Natural killer cell (primary cell): Measurements from ENCODE around the gene TOP3B. TPM values are rescaled to one million over a fixed set of nuclear protein-coding genes. Genes with fewer than 3 reads are reported as not detected.

Source experiments
- ATAC-seq, 3 donors: fragments of 150-1000 bp in 2 of 3; fragments of 200-7000 bp in 1 of 3; cut with Tn5 transposase; 1 replicate in 1 of 3; 2 replicates in 2 of 3; pipeline ENCODE4 v1.10.0; 2021; ENCODE audit warnings: mild to moderate bottlenecking in 2 of 3, moderate library complexity in 2 of 3
- DNase-seq, 2 donors: peaks; one replicate each; pipeline versions ENCODE4 v3.0.0 to v3.0.0-alpha.2; 2013 to 2021; ENCODE audit warnings: mixed read lengths in 1 of 2
- H3K27ac ChIP-seq: one replicate; pipeline ENCODE4 v1.5.1; 2013; ENCODE audit warnings: mild to moderate bottlenecking, low read length
- H3K27me3 ChIP-seq: one replicate; pipeline ENCODE4 v1.6.1; 2013; ENCODE audit warnings: low read length; ENCODE audit not compliant: control insufficient read depth, insufficient read depth
- H3K36me3 ChIP-seq: one replicate; pipeline ENCODE4 v1.6.1; 2013; ENCODE audit warnings: low read length; ENCODE audit not compliant: control insufficient read depth, insufficient read depth
- H3K4me1 ChIP-seq: one replicate; pipeline ENCODE4 v1.6.1; 2013; ENCODE audit warnings: low read length; ENCODE audit not compliant: control insufficient read depth, insufficient read depth
- H3K4me3 ChIP-seq: one replicate; pipeline ENCODE4 v1.5.1; 2013; ENCODE audit warnings: low read length
- H3K9me3 ChIP-seq: one replicate; pipeline ENCODE4 v1.6.1; 2013; ENCODE audit warnings: low read length; ENCODE audit not compliant: control insufficient read depth, insufficient read depth
- H3K27ac Mint-ChIP-seq, 2 donors: one replicate each; pipeline ENCODE4 v1.8.0; 2022; ENCODE audit warnings: mild to moderate bottlenecking in 2 of 2, mixed read lengths in 2 of 2, moderate library complexity in 1 of 2
- H3K27me3 Mint-ChIP-seq, 2 donors: one replicate each; pipeline ENCODE4 v1.8.0; 2022; ENCODE audit warnings: low read depth in 2 of 2, mixed read lengths in 2 of 2
- H3K36me3 Mint-ChIP-seq: one replicate; pipeline ENCODE4 v1.8.0; 2022; ENCODE audit warnings: mixed read lengths
- H3K4me1 Mint-ChIP-seq, 2 donors: one replicate each; pipeline ENCODE4 v1.8.0; 2022; ENCODE audit warnings: mixed read lengths in 2 of 2
- H3K4me3 Mint-ChIP-seq: one replicate; pipeline ENCODE4 v1.8.0; 2022; ENCODE audit warnings: mild to moderate bottlenecking, moderate library complexity, mixed read lengths
- H3K9me3 Mint-ChIP-seq, 2 donors: one replicate each; pipeline ENCODE4 v1.8.0; 2022; ENCODE audit warnings: mixed read lengths in 2 of 2
- WGBS: methylation state at CpG from one replicate; pipeline ENCODE4 v1.1.7; 2013; ENCODE audit warnings: missing lambda C conversion rate; ENCODE audit not compliant: insufficient coverage; 5-methylcytosine and 5-hydroxymethylcytosine counted together
- intact Hi-C: fragments of 100-400 bp; cut with micrococcal nuclease; formaldehyde crosslinking; loops from one replicate; pipeline ENCODE4 v1.14.2; 2022
- total RNA-seq, 4 donors: library from RNA; stranded (reverse); fragments of 120-200 nt in 1 of 4; gene quantifications; one replicate each; pipeline versions ENCODE4 v1.2.3 to v1.2.4, GENCODE V29; 2013 to 2022
- TF ChIP-seq, protein P1 (sequence below): fragments of 200-600 bp; IDR thresholded peaks from one replicate; pipeline ENCODE4 v1.8.0; 2022; ENCODE audit warnings: antibody characterized with exemption

TOP3B gene
- total RNA-seq, 3 donors from 2014 or later (not counting 1 experiment from before 2014, with no cell fraction given) = 45.8 to 66.0 (median 62.7) TPM

DNA sequence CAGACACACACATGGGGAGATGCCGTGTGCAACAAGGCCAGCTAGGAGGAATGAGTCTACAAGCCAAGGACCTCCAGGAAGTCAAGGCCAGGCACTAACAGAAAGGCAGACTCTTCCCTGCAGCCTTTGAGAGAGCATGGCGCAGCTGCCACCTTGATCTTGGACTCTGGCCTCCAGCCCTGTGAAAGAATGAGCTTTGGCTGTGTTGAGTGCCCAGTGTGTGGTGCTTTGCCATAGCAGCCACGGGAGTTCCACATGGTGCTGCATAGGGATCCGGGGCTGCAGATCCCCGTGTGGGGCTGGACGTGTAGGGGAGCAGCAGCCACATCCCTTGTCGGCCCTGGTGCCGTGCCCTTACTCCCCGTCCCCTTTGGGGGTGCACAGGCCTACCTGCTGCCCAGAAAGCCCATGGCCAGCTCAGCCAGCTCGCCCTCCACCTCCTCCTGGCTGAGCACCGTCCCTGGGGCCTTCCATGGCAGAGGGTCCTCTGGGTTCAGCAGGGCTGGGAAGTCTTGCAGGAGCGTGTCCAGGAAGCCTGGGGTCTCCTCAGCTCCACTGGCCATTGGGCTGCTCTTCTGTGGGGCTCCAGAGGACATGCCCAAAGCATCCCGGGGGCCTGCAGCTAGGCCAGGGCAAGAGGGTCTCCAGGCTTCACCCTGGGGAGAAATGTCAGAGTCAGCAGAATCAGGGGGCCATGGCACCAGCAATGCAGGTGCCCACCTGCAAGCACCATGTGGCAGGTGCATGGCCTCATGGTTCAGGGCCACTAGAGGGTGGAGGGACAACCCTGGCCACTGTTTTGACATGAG is 36.9 kb downstream of the TOP3B start:
- intact Hi-C loops = no loop called here
- Mint-ChIP-seq H3K4me3 (no peak overlapping the region), H3K27me3 (no peaks in the 10 kb centered on the region), H3K4me1 (peaks cover 6 to 38% of the 10 kb centered on the region in 2 donors), H3K36me3 (no peaks in the 10 kb centered on the region), H3K9me3 (no peaks in the 10 kb centered on the region), H3K27ac (peak overlapping the region in 1 of 2 donors; percentile 27)
- DNase-seq (no peak), ATAC-seq (no peak)
- Histone ChIP-seq H3K36me3 (peaks cover 13% of the 10 kb centered on the region), H3K27me3 (no peaks in the 10 kb centered on the region), H3K4me1 (peaks cover 27% of the 10 kb centered on the region), H3K27ac (no peak overlapping the region), H3K9me3 (no peaks in the 10 kb centered on the region), H3K4me3 (no peak overlapping the region)
- WGBS = 92% methylated on average over 13 of the region's 13 CpGs
- TF ChIP-seq, protein P1, sequence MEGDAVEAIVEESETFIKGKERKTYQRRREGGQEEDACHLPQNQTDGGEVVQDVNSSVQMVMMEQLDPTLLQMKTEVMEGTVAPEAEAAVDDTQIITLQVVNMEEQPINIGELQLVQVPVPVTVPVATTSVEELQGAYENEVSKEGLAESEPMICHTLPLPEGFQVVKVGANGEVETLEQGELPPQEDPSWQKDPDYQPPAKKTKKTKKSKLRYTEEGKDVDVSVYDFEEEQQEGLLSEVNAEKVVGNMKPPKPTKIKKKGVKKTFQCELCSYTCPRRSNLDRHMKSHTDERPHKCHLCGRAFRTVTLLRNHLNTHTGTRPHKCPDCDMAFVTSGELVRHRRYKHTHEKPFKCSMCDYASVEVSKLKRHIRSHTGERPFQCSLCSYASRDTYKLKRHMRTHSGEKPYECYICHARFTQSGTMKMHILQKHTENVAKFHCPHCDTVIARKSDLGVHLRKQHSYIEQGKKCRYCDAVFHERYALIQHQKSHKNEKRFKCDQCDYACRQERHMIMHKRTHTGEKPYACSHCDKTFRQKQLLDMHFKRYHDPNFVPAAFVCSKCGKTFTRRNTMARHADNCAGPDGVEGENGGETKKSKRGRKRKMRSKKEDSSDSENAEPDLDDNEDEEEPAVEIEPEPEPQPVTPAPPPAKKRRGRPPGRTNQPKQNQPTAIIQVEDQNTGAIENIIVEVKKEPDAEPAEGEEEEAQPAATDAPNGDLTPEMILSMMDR = no peak

GRCh38 chr22:21944871-21945270 is 37.7 kb downstream of the TOP3B start:
- no peak overlapping the region for H3K27ac Mint-ChIP-seq
- Histone ChIP-seq H3K27ac (no peak overlapping the region), H3K4me1 (peaks cover 32% of the 10 kb centered on the region), H3K4me3 (no peak overlapping the region), H3K9me3 (no peaks in the 10 kb centered on the region), H3K36me3 (peaks cover 13% of the 10 kb centered on the region), H3K27me3 (no peaks in the 10 kb centered on the region)
- H3K27me3 Mint-ChIP-seq = no peaks in the 10 kb centered on the region
- H3K9me3 Mint-ChIP-seq = no peaks in the 10 kb centered on the region
- no peak for ATAC-seq
- no peak overlapping the region for H3K4me3 Mint-ChIP-seq
- intact Hi-C loops = no loop called here
- no peaks in the 10 kb centered on the region for H3K36me3 Mint-ChIP-seq
- WGBS = 78% methylated on average over 7 of the region's 7 CpGs
- H3K4me1 Mint-ChIP-seq = peaks cover 6 to 38% of the 10 kb centered on the region in 2 donors
- DNase-seq = no peak
- TF ChIP-seq, protein P1 = no peak

DNA sequence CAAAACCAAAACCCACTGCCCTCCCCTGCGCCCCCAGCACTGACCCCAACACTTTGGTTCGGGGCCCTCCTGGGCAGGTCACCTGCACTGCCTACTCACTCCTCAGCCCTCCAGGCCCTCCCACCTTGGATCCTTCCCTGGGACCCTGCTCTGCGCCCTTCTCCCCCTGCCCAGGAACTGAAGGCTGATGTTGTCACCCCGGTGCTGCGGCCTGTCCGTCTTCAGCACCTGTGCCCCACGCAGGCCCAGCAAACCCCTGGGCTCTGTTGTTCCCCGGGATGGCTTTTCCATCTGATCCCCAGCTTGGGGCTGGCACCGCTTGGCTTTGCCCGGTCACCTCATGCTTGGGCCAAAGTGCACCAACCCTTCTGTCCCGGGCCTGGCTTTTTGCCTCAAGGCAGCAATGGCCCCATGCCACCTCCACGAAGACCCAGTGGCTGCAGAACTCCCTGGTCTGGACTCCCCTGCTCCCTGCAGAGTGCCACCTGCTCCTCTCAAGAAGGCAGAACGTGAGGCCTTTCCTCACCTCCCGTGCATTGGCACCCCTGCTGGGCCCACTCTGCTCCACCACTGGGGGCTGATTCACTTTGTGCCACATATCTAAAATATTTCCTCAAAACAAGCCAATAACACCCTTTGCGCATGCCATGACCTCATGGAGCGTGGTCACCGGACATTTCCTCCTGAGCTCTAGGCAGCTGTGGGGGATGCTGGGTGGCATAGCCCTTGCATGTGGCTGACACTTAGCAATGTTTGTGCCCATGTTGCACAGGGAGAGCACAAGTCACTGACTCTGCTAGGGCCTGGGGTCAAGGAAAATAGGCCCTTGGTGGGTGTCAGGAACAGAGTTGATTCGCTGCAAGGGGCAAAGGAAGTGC is 38.8 kb downstream of the TOP3B start:
- peaks cover 8 to 39% of the 10 kb centered on the region in 2 donors for H3K4me1 Mint-ChIP-seq
- Histone ChIP-seq H3K4me1 (peaks cover 39% of the 10 kb centered on the region), H3K27me3 (no peaks in the 10 kb centered on the region), H3K4me3 (no peak overlapping the region), H3K9me3 (no peaks in the 10 kb centered on the region), H3K36me3 (peaks cover 13% of the 10 kb centered on the region), H3K27ac (no peak overlapping the region)
- WGBS = 94% methylated on average over 18 of the region's 18 CpGs
- DNase-seq (no peak), ATAC-seq (no peak)
- H3K27me3 Mint-ChIP-seq = no peaks in the 10 kb centered on the region
- H3K9me3 Mint-ChIP-seq = no peaks in the 10 kb centered on the region
- TF ChIP-seq, protein P1 = no peak
- H3K27ac Mint-ChIP-seq = no peak overlapping the region
- intact Hi-C loops = no loop called here
- H3K36me3 Mint-ChIP-seq = no peaks in the 10 kb centered on the region
- H3K4me3 Mint-ChIP-seq = no peak overlapping the region
